Activated naive CD8-positive, alpha-beta T cell treated with anti-CD3 and anti-CD28 coated beads, Interleukin-2, amount 50 U/mL, for 16 hours (primary cell): ENCODE data around the gene SRSF2.
"Not testable (repeated sequence)": the region's sequence is repeated elsewhere in the genome, so short reads cannot be mapped to it uniquely, and the experiment has no call there.

Experiments
- DNase-seq: peaks from one replicate; pipeline ENCODE4 v3.0.0-alpha.2; 2020; ENCODE audit warnings: low read depth, low spot score

The SRSF2 gene

GRCh38 chr17:76721463-76721862 lies 15.7 kb downstream of the SRSF2 start:
- no peak for DNase-seq

- no peak for DNase-seq
Observed at GRCh38 chr17:76720941-76721340, 16.2 kb downstream of the SRSF2 start.

- DNase-seq: no peak
Observed at GRCh38 chr17:76720211-76720610, 16.9 kb downstream of the SRSF2 start.

- no peak for DNase-seq
Observed at GRCh38 chr17:76718516-76718915, 18.6 kb downstream of the SRSF2 start.

- no peak for DNase-seq
Observed at GRCh38 chr17:76716839-76717215, 20.3 kb downstream of the SRSF2 start.

- DNase-seq: peak; percentile 35
Observed at GRCh38 chr17:76716146-76716838, 20.8 kb downstream of the SRSF2 start.

- DNase-seq: no peak
Observed at GRCh38 chr17:76715496-76715830, 21.7 kb downstream of the SRSF2 start.

- DNase-seq: peak; percentile 65
Observed at GRCh38 chr17:76714822-76715495, 22.2 kb downstream of the SRSF2 start.

- DNase-seq: no peak
Observed at GRCh38 chr17:76714336-76714735, 22.8 kb downstream of the SRSF2 start.

GRCh38 chr17:76713765-76714164 lies 23.4 kb downstream of the SRSF2 start:
- DNase-seq: no peak

GRCh38 chr17:76712321-76712720 lies 24.8 kb downstream of the SRSF2 start:
- not testable (repeated sequence) for DNase-seq

- no peak for DNase-seq
Observed at GRCh38 chr17:76710863-76711611, 26.1 kb downstream of the SRSF2 start, which contains the start of gene MXRA7. MXRA7 (minus strand) TSS chr17:76710965; CDS start chr17:76710946, 19 bp downstream.

- not testable (repeated sequence) for DNase-seq
Observed at GRCh38 chr17:76709951-76710862, 26.9 kb downstream of the SRSF2 start.

GRCh38 chr17:76709077-76709950 lies 27.8 kb downstream of the SRSF2 start:
- no peak for DNase-seq

- DNase-seq: no peak
Observed at GRCh38 chr17:76707985-76708807, 28.9 kb downstream of the SRSF2 start.

- DNase-seq: no peak
Observed at GRCh38 chr17:76706817-76707216, 30.3 kb downstream of the SRSF2 start.

- no peak for DNase-seq
Observed at GRCh38 chr17:76704805-76705204, 32.3 kb downstream of the SRSF2 start.

- no peak for DNase-seq
Observed at GRCh38 chr17:76702941-76703637, 34.0 kb downstream of the SRSF2 start.

- DNase-seq: no peak
Observed at GRCh38 chr17:76702076-76702475, 35.1 kb downstream of the SRSF2 start.
